NCI-H526 treated with DMSO at 0.1 percent for 48 hours (cell line): ENCODE data around the gene ECE1.

Experiments used
- DNase-seq: peaks from one replicate; lab custom pipeline; 2025; lab: John Stamatoyannopoulos, UW

Gene ECE1

GRCh38 chr1:21308847-21309652 lies 18.8 kb upstream of the ECE1 start:
- DNase-seq = no peak

- DNase-seq = no peak
These were observed 18.1 kb upstream of the ECE1 start for GRCh38 chr1:21308330-21308729.

GRCh38 chr1:21307663-21308305 lies 17.5 kb upstream of the ECE1 start:
- no peak for DNase-seq

- no peak for DNase-seq
These were observed 16.9 kb upstream of the ECE1 start for GRCh38 chr1:21307210-21307609.

GRCh38 chr1:21305900-21306189 lies 15.6 kb upstream of the ECE1 start:
- no peak for DNase-seq

GRCh38 chr1:21305155-21305899 lies 15.1 kb upstream of the ECE1 start:
- no peak for DNase-seq

- no peak for DNase-seq
These were observed 14.2 kb upstream of the ECE1 start for GRCh38 chr1:21304488-21304887.

GRCh38 chr1:21302747-21303715 lies 12.8 kb upstream of the ECE1 start:
- no peak for DNase-seq

GRCh38 chr1:21301794-21302440 lies 11.7 kb upstream of the ECE1 start:
- no peak for DNase-seq

GRCh38 chr1:21300774-21301173 lies 10.5 kb upstream of the ECE1 start:
- no peak for DNase-seq

- no peak for DNase-seq
These were observed 9.6 kb upstream of the ECE1 start for GRCh38 chr1:21299780-21300395.

- no peak for DNase-seq
These were observed 8.7 kb upstream of the ECE1 start for GRCh38 chr1:21298981-21299391.

- no peak for DNase-seq
These were observed 7.7 kb upstream of the ECE1 start for GRCh38 chr1:21297975-21298374.

GRCh38 chr1:21296509-21297354 lies 6.5 kb upstream of the ECE1 start:
- no peak for DNase-seq

GRCh38 chr1:21295545-21295944 lies 5.3 kb upstream of the ECE1 start:
- no peak for DNase-seq

- no peak for DNase-seq
These were observed 4.7 kb upstream of the ECE1 start for GRCh38 chr1:21295002-21295401.

GRCh38 chr1:21294266-21294989 lies 4.2 kb upstream of the ECE1 start:
- no peak for DNase-seq

GRCh38 chr1:21293537-21294265 lies 3.4 kb upstream of the ECE1 start:
- no peak for DNase-seq
